WERI-Rb-1 (cell line): ENCODE results near the gene MBTPS1.

ENCODE experiments used
- DNase-seq: peaks from one replicate; pipeline ENCODE4 v3.0.0-alpha.2; 2020
- H3K27ac ChIP-seq: fragments of 250-450 bp; sonication (Bioruptor Pico); 2 replicates; pipeline ENCODE4 v1.5.1; 2020; ENCODE audit warnings: mild to moderate bottlenecking, moderate library complexity
- H3K27me3 ChIP-seq: fragments of 250-450 bp; sonication (Bioruptor Pico); 2 replicates; pipeline ENCODE4 v1.5.1; 2021; ENCODE audit warnings: mild to moderate bottlenecking, low read depth, moderate library complexity; ENCODE audit not compliant: insufficient read depth, severe bottlenecking
- H3K36me3 ChIP-seq: fragments of 250-450 bp; sonication (Bioruptor Pico); 2 replicates; pipeline ENCODE4 v1.5.1; 2020; ENCODE audit warnings: mild to moderate bottlenecking, moderate library complexity
- H3K4me3 ChIP-seq: 2 replicates; pipeline ENCODE4 v1.5.1; 2011; ENCODE audit warnings: low read depth, mild to moderate bottlenecking, control low read depth, low read length
- H3K9me3 ChIP-seq: fragments of 250-450 bp; sonication (Bioruptor Pico); 2 replicates; pipeline ENCODE4 v1.5.1; 2021; ENCODE audit warnings: mild to moderate bottlenecking, moderate library complexity; ENCODE audit not compliant: severe bottlenecking
- CTCF ChIP-seq: IDR thresholded peaks from 2 replicates; pipeline ENCODE4 v1.5.1; 2011; ENCODE audit warnings: low read depth, mild to moderate bottlenecking, control low read depth, inconsistent platforms, low read length

The MBTPS1 gene

GRCh38 chr16:84058211-84058610, 58.5 kb downstream of the MBTPS1 start:
- no peak for DNase-seq
- Histone ChIP-seq H3K4me3 (no peak overlapping the region), H3K27me3 (no peaks in the 10 kb centered on the region), H3K9me3 (no peaks in the 10 kb centered on the region), H3K36me3 (peaks cover 19% of the 10 kb centered on the region), H3K27ac (no peak overlapping the region)
- TF ChIP-seq CTCF = no peak

- Histone ChIP-seq H3K4me3 (no peak overlapping the region), H3K27ac (no peak overlapping the region), H3K9me3 (no peaks in the 10 kb centered on the region), H3K27me3 (no peaks in the 10 kb centered on the region), H3K36me3 (peaks cover 11% of the 10 kb centered on the region)
- DNase-seq = no peak
- TF ChIP-seq CTCF = no peak
Measured at GRCh38 chr16:84056933-84057332, 59.8 kb downstream of the MBTPS1 start.

- DNase-seq = no peak
- H3K9me3 ChIP-seq = no peaks in the 10 kb centered on the region
- H3K27me3 ChIP-seq = no peaks in the 10 kb centered on the region
- no peak for TF ChIP-seq CTCF
- H3K27ac ChIP-seq = no peak overlapping the region
- no peak overlapping the region for H3K4me3 ChIP-seq
- peaks cover 2% of the 10 kb centered on the region; the same call in 1 of the 2 replicates for H3K36me3 ChIP-seq
Measured at GRCh38 chr16:84055801-84056634, 60.7 kb downstream of the MBTPS1 start.

- TF ChIP-seq CTCF = no peak
- no peaks in the 10 kb centered on the region for H3K27me3 ChIP-seq
- no peak for DNase-seq
- no peaks in the 10 kb centered on the region for H3K9me3 ChIP-seq
- H3K36me3 ChIP-seq = peaks cover 2% of the 10 kb centered on the region; the same call in 1 of the 2 replicates
- H3K27ac ChIP-seq = no peak overlapping the region
- no peak overlapping the region for H3K4me3 ChIP-seq
Measured at GRCh38 chr16:84055366-84055765, 61.4 kb downstream of the MBTPS1 start.

- Histone ChIP-seq H3K36me3 (peaks cover 2% of the 10 kb centered on the region; the same call in 1 of the 2 replicates), H3K27ac (no peak overlapping the region), H3K27me3 (no peaks in the 10 kb centered on the region), H3K4me3 (no peak overlapping the region), H3K9me3 (no peaks in the 10 kb centered on the region)
- DNase-seq = no peak
- TF ChIP-seq CTCF = no peak
Measured at GRCh38 chr16:84054916-84055315, 61.8 kb downstream of the MBTPS1 start.
